ENCODE results near the gene SCIN.
A peak's percentile ranks its signal among the peaks of the same experiment; 100 is the strongest.
"Not testable (repeated sequence)": the region's sequence is repeated elsewhere in the genome, so short reads cannot be mapped to it uniquely, and the experiment has no call there.

Gene SCIN

GRCh38 chr7:12649348-12649747, 78.8 kb downstream of the SCIN start:
- DNase-seq = no peak

GRCh38 chr7:12650080-12650479, 79.6 kb downstream of the SCIN start:
- no peak for DNase-seq

- no peak for DNase-seq
These were observed 82.6 kb downstream of the SCIN start for GRCh38 chr7:12653110-12653509.

- DNase-seq = no peak
These were observed 83.0 kb downstream of the SCIN start for GRCh38 chr7:12653518-12653917.

GRCh38 chr7:12655161-12655560, 84.6 kb downstream of the SCIN start:
- no peak for DNase-seq

- DNase-seq = not testable (repeated sequence)
These were observed 89.9 kb downstream of the SCIN start for GRCh38 chr7:12660423-12660822.

GRCh38 chr7:12660986-12661385, 90.5 kb downstream of the SCIN start:
- DNase-seq = not testable (repeated sequence)

- no peak for DNase-seq
These were observed 91.1 kb downstream of the SCIN start for GRCh38 chr7:12661581-12661980.

- no peak for DNase-seq
These were observed 99.6 kb downstream of the SCIN start for GRCh38 chr7:12670000-12670729.

GRCh38 chr7:12670743-12671520, 100.4 kb downstream of the SCIN start:
- DNase-seq = no peak

GRCh38 chr7:12673436-12673835, 102.9 kb downstream of the SCIN start:
- DNase-seq = not testable (repeated sequence)

- no peak for DNase-seq
These were observed 103.5 kb downstream of the SCIN start for GRCh38 chr7:12674053-12674452.

- peak; percentile 11 for DNase-seq
These were observed 104.3 kb downstream of the SCIN start for GRCh38 chr7:12674861-12675260.

GRCh38 chr7:12683678-12684585, 113.4 kb downstream of the SCIN start:
- no peak for DNase-seq

GRCh38 chr7:12684733-12685132, 114.2 kb downstream of the SCIN start:
- no peak for DNase-seq

- peak; percentile 16 for DNase-seq
These were observed 115.0 kb downstream of the SCIN start for GRCh38 chr7:12685550-12685949.

- DNase-seq = peak; percentile 96
These were observed 115.8 kb downstream of the SCIN start for GRCh38 chr7:12686234-12686890.

GRCh38 chr7:12686891-12687717, 116.6 kb downstream of the SCIN start, which contains the start of gene ARL4A:
TSS of gene ARL4A (plus strand) at chr7:12687633. CDS start at chr7:12688255, 622 bp downstream.
- peak; percentile 93 for DNase-seq

GRCh38 chr7:12687718-12688171, 117.2 kb downstream of the SCIN start:
- DNase-seq = no peak

GRCh38 chr7:12688485-12689170, 118.1 kb downstream of the SCIN start:
- DNase-seq = not testable (repeated sequence)

GRCh38 chr7:12689451-12689850, 118.9 kb downstream of the SCIN start:
- no peak for DNase-seq

All from stimulated activated CD4-positive, alpha-beta T cell treated with anti-CD3 and anti-CD28 coated beads, Interleukin-1b, Interleukin-23, amount 100 ng/mL, for 48 hours (primary cell).